Occipital lobe (tissue), 2 donors: Measurements from ENCODE around the gene PPM1H. TPM values are rescaled to one million over a fixed set of nuclear protein-coding genes. Genes with fewer than 3 reads are reported as not detected.
A peak's percentile ranks its signal among the peaks of the same experiment; 100 is the strongest.
"Not testable (repeated sequence)": the region's sequence is repeated elsewhere in the genome, so short reads cannot be mapped to it uniquely, and the experiment has no call there.

Source experiments
- DNase-seq: peaks from one replicate; lab custom pipeline; 2025; lab: John Stamatoyannopoulos, UW
- total RNA-seq: library from RNA; depleted of rRNA; stranded (reverse); fragments of >200 nt; gene quantifications from one replicate; pipeline ENCODE4 v1.2.3, GENCODE V29; 2014

The PPM1H gene
- total RNA-seq, 1 donor from 2014 or later: 10.6 TPM

DNA sequence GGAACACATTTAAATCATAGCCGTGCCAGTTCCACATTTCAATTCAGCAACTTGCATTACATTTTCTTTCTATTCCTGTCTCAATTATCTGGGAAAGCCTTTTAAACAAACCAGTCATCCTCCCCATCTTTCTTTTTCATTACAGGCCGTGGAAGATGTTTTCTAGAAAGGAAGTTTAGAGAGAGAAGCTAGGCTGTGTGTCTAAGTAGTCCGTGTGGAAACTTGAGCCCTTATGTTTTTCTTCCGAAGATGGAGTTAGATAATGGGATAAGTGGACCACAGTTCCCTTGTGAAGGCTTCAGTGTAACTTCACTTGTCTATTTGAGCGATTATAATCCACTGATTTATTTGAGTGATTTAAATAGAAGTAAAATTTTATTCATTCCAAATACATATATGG, 12.4 kb upstream of the PPM1H start:
- DNase-seq: no peak

DNA sequence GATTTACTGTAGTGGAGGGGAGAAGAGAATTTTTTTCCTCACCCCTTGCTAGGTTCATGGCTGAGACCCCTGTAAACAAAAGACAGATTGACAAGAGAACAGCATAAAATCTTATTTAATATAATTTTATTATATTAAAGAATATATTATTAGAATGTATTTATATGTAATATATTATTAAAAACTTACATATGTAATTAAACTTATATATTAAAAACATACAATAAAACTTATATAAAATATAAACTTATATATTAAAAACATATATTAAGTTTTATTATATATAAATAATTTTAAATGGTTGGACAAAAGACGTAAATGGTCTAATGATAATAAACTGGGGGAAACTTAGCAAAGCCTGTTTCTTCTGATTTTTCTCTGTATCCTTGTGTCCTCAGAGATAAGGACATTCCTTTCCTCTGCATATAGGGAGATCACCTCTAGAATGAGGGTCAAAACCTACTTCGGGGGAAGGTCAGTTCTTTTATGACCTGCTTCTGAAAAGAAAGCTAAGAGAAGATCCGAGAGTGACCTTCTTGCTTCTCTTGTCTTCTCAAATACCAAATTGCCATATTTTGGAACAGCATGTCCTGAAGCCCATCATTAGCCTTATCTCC, 8.9 kb upstream of the PPM1H start:
- DNase-seq: no peak

DNA sequence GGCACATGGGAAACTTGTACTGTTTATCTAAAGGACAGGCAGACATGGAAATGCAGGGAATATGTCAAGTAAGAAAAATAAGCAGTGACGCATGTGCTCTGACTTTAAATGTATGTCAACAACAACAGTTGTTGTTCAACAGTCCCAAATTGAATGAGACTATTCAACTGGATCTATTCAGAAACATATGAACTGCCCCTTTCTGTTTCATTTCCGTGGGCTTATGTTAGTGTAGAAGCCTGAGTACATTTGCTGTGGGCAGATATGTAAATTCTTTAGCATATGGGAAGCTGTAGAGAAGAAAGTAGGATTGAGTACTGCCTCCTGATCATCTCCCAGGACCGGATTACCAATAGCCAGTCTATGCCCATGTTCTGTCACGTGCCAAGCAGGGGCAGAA, 7.4 kb upstream of the PPM1H start:
- not testable (repeated sequence) for DNase-seq

DNA sequence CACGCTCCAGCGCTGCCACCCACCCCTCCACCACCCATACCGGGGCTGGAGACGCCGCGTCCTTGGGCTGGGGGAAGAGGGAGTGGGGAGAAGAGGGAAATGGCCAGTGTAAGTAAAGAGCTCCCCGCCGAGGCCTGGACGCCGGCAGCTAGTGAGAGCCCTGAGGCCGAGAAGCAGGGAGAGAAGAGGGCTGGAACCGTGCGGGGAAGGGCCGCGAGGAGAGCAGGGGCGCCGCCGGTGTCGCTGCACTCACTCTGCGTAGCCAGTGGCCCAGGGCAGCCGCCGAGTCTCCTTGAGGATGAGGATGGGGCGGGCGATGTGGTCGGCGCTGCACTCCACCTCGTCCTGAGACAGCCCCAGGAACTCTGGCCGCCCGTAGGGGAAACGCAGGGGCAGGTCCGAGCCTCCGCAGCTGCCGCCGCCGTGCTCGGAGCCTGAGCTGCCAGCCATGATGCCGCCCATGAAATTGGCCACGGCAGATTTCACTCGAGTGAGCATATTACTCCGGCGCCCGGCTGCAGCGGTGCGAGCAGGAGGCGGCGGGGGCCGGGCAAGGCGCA, 631 bp downstream of the PPM1H start:
- DNase-seq: peak; percentile 57

DNA sequence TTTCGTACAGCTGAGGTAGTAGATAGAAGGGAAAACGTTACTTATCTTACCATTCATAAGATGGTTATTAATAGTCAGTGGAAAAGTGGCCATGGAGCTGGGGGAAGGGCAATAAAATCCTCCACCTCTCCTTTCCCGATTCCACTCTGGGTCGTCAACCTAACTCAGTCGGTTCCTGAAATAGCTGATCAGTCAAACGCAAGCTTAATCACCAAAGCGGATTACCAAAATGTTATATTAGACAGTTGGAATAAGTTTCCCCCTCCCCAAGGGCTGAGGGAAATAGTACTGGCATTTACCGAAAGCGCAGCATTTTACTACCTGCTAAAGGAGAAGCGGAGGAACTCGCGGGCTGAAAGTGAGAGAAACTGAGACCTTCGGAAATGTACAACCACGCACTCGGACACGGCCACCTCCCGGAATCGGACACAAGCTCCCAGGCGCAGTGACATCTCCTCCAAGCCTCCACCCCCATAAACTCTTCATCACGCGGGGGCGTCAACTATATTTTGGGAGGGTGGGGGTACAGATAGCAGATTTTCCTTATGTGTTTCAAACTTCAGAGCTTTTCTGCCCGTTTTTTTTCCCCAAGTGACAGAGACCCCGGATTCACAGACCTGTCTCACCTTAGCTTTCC, 1.2 kb downstream of the PPM1H start:
- no peak for DNase-seq

DNA sequence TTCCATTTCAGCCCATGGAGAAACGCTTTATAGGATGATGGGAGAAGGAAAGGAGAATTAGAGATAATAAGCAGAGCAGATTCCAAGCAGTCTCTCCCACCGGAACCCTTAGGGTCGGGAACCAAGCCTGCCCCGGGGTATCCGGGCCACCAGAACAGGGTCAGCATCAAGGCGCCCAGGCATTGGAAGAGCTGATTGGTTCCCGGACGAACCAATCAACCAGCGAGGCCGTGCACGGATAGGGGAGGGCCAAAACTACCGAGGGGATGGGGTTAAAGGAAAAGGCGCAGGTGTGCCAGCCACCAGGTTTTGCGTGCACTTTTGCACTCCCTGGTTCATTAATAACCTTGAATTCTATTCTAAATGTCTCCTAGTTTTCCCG, 1.7 kb downstream of the PPM1H start:
- peak; percentile 74 for DNase-seq

DNA sequence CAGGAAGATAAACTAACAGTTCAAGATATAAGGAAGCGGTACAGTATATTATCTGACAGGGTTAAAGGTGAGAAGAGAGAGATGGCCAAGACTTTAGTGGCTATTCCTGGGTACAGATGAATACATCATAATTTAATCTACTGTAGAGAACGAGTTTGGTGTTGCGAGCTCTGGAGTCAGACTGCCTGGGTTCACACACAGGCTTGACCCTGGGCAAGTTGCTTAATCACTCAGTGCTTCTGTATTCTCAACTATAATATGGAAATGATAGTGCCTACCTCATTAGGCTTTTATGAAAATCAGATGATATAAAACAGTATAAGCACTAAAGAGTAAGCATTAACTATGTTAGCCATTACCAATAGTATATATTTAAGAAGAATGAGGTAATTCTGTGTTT, 3.5 kb downstream of the PPM1H start:
- no peak for DNase-seq

DNA sequence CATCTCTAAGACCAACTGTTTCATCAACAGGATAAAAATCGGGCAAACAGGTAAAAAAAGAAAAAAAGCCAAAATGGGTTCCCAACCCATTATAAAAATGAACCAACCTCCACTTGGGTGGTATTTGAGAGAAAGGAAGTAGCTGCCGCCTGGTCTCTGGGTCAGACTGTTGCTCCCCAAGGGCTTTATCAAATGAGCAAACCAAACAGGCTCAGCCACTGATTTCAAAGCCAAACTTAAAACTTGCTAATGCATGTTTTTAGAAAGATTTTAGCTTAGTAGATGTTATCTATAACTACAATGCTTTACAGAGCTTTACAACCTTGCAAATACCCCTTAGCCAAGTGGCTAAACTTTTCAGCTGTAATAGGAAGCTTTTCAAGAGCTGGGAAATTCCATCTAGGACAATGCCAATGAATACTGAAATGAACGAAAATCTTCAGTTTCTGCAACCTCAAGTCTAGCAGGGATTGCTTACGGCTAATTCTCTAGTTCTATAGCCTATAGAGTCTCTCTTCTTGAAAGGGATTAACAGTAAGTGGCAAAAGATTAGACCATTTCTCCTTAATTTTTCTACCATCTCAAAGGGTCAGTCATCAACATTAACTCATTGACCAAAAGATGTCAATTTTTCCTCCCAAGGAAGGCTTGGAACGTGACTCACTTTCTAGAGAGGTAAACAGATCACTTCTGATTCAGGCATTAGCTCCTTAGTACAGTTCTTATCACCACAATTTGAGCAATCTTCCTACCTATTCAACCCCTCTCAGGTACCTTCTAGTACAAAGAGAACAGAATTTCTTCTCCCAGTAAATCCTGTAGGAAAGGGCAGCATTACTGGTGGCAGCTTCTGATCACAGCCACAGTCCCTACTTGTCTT, 4.2 kb downstream of the PPM1H start:
- DNase-seq: no peak

DNA sequence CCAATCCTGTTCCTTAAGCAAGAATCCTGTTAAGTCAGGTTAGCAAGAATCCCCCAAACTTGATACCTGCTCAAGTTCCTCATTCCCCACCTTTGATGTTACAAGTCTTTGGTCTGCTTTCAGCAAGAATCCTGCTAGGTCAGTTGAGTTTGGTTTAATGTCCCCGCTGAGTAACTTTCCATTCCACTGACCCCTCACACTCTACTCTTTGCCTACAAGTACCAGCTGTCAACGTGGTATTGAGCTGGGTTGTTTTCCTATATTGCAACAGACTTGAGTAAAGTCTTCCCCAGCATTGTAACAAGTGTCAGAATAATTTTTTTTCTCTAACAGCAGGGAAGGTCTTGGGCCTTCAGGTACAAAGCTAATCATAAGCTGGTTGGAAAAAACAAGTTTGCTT, 6.3 kb downstream of the PPM1H start:
- no peak for DNase-seq

GRCh38 chr12:62925680-62926079, 9.3 kb downstream of the PPM1H start:
- DNase-seq: no peak

- DNase-seq: no peak
These were observed 10.9 kb downstream of the PPM1H start for GRCh38 chr12:62924084-62924483.

GRCh38 chr12:62922539-62922938, 12.4 kb downstream of the PPM1H start:
- DNase-seq: no peak

DNA sequence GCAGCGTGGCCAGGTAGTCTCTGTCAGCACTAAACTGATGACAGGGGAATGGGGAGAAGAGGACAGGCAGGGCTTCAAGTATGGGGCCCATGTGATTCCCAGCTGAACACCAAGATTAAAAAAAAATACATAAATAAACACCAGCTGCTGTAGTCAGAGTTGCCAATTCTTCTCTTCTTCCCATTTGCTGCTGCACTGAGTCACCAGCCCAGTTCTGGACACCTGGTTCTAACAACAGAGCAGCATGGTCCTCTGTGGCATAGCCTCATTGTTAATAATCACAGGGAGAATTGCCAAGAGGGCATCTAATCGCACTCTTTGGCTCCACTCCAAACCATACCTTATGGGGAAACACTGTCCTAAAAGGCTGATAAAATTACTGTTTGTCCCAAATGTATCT, 15.1 kb downstream of the PPM1H start:
- peak; percentile 70 for DNase-seq

GRCh38 chr12:62917926-62918325, 17.0 kb downstream of the PPM1H start:
- DNase-seq: no peak

DNA sequence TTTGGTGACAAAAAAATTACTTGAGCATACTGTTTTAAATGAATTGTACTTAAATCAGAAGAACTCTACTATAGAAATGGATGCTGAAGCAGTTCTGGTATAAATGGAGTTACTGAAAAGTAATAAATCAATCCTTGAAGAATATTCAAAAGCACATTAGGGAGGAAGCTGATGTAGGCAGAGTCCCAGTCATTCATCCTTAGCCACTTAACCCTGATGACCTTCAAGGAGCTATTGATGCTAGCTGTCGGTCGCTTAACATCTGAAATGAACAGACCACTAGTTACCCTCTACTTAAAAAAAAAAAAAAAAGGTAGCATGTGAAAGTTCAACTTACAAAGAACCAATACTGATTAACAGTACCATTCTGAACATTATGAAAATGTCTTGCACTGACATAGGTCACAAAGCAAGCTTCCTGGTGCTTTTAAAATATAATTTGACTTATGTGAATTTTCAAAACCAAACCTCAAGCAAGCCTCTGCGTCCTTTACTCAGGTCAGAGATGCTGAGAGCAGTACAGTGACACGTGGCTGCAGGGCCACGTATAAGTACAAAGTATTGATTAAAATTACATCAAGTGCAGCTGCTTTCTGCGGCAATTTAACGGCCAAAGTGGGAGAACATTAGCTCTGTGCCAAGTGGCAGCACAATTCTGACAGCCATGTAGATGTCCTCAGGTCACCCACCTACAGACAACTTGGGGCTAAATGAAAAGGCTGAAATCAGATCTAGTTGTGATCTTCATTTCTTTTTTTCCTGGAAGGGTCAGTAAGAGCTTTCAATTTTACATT, 18.1 kb downstream of the PPM1H start:
- DNase-seq: no peak

DNA sequence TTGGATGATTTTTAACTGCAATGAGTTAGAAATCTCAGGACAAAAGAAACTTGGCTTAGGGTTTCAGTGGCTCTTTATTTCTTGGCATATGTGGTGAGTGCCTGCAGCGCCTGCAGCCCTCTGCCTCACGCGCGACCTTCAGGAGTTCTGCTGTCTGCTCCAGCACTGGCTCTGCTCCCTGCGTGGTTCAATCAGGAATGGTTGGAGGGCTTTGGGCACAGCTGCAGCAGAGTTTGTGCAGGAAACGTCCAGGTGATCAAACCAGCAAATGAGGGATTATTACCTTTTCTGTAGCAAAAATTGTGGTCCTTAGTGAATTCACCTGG, 19.8 kb downstream of the PPM1H start:
- DNase-seq: no peak

DNA sequence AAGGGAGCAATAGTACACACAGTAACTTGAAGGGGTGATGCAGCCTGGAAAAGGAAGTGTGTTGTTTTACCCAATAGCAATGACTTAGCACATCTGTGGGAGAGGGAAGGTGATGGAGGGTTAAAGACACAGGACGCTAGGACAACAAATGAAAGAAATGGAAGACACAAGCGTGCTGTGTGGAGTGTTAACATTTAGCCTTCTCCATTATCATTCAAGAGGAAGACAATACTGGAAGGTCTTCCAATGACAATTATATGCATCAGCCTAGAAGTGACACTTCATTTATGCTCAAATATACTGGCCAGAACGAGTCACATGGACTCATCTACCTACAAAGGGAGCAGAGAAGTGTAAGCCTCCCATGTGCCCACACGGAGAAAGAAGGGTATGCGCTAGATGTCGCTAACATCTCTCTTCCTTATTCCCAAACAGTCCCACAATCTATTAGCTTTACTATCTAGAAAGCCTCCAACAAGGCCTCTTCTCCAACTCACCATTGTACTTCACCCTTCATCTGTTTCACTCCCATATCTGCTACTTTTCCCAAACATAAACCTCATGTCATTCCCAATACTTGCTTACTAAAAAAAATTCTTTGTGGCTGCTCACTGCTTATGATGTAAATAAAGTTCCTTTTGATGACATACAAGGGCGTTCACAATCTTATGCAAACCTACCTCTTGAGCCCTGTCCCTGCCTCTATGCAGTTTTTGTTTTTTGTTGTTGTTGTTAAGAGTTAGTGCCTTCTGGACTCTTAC, 20.3 kb downstream of the PPM1H start:
- no peak for DNase-seq

DNA sequence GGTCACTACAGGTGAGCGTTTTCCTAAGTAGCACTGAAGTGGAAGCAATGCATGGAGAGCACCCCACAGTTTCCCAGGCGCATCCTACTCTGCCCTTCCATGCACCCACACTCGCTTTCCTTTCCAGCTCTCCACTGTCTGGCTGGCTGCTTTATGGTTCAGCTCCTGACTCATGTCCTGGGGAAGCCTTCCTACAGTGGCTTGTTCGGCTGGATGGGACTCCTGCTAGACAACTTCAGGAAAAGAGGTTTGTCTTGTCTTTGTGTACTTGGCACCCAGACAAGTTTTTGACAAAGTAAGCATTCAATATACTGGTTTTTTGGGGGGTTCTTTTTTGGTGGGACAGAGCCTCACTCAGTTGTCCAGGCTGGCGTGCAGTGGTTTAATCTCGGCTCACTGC, 21.6 kb downstream of the PPM1H start:
- DNase-seq: no peak

DNA sequence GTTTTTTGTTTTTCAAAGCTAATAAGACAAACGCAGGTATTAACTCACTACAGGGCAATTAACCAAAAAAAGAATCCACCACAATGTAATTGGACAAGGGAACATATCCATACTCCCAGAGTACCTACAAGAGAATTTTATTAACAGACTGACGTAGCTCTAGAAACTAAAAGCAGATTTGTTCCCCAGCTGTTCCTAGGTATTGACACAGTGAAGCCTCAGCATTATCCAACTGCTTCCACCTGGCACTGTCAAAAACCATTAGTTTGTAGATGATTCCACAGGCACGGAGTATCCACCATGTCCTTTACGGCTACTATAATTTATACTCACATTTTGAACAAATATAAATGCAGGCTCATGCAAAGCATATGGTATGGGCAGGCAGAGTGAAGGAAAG, 22.3 kb downstream of the PPM1H start:
- no peak for DNase-seq

DNA sequence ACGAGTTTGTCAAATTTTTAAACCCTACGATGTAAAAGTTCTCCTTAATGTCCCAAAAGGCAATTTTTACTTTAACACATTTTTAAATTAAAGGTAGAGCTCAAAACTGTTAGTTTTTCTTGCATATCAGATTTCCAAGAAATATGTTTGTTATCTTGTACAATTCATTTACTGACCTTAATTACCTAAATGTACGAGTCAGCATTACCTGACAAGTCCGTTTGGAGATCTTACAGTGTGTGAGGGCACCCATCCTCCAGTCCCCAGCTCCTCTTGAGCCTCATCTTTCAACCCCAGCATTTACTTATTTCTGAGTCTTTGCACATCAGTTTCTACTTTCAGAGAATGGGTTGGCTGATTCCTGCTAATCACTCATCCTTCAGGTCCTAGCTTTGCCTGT, 23.7 kb downstream of the PPM1H start:
- DNase-seq: no peak
